ENCODE data around the gene SCN4A.
"Not testable (repeated sequence)": the region's sequence is repeated elsewhere in the genome, so short reads cannot be mapped to it uniquely, and the experiment has no call there.

SCN4A gene

DNA sequence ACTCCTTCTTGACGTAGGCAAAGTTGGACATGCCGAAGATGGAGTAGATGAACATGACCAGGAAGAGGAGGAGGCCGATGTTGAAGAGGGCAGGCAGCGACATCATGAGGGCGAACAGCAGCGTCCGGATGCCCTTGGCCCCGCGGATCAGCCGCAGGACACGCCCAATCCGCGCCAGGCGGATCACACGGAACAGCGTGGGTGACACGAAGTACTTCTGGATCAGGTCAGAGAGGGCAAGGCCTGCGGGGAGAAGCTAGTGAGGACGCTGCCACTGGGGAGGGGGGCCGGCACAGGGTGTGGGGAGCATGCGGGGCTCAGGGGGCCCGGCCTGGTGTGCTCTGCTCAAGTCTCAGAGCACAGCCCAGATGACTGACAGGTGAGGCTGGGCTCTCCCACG lies 31.0 kb downstream of the SCN4A start:
- DNase-seq, result no peak

GRCh38 chr17:63941162-63941561 lies 31.6 kb downstream of the SCN4A start:
- no peak for DNase-seq
- intact Hi-C loops (cut with DNase I), result no loop called here

More for the DNA sequence above, 31.0 kb downstream of the SCN4A start:
- intact Hi-C loops (cut with DNase I), result no loop called here

GRCh38 chr17:63940584-63940983 lies 32.1 kb downstream of the SCN4A start:
- DNase-seq, result no peak
- intact Hi-C loops (cut with DNase I), result no loop called here

GRCh38 chr17:63939884-63940283 lies 32.8 kb downstream of the SCN4A start:
- intact Hi-C loops (cut with DNase I), result no loop called here

DNA sequence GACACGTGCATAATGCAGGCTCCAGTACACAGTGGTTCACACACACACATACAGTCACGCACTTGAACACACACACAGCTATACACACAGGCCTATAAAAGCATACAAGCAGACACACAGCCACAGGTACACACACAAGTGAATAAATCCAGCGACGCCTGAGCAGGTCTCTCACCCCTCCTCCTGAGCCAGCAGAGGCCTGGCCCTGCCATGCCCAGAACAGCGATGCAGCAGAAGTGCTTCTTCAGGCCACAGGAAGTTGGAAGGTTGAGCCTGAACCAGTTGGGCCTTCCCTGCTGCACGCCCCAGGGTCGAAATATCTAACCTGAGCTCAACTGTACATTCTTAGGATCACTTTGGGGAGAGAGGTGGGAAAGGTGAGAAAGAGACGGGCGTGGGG lies 33.3 kb downstream of the SCN4A start:
- DNase-seq, result no peak
- intact Hi-C loops (cut with DNase I), result no loop called here

More at GRCh38 chr17:63939884-63940283, 32.8 kb downstream of the SCN4A start:
- no peak for DNase-seq

DNA sequence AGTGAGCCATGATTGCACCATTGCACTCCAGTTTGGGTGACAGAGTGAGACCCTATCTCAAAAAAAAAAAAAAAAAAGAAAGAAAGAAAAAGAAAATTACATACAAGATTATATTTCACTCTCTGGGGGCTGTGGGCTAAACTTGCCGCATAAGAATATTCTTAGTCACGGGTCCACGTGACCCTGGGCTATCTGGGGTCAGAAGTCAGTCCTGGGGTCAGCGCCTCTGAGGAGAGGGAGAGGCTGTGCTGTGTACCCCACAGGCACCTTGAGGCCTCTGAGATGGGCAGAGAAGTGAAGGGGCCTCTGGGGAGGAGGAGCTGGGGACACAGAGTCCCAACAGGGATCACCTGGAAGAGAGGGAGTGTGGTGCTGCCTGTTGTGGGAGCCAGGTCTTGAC lies 34.8 kb downstream of the SCN4A start:
- DNase-seq, result no peak
- intact Hi-C loops (cut with DNase I), result no loop called here

DNA sequence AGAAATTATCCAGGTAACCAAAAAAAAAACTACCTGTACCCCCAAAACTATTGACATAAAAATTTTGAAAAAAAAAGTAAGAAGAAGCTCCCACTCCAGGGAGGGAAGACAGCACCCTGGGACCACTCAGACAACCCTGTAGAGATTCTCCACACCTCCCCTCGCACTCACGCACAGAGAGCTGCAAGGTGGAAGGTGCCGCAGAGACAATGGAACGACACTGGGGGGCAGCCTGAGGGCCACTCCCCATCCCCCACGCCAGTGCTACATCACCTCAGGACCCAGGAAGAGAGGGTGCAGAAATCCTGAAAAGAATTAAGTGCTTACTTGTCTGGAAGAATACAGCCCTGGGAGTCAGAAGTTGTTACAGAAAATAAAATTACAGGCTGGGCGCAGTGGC lies 35.4 kb downstream of the SCN4A start:
- intact Hi-C loops (cut with DNase I), result no loop called here

GRCh38 chr17:63934183-63935112 lies 38.3 kb downstream of the SCN4A start:
- DNase-seq, result no peak
- intact Hi-C loops (cut with DNase I), result no loop called here

More for the DNA sequence above, 35.4 kb downstream of the SCN4A start:
- no peak for DNase-seq

DNA sequence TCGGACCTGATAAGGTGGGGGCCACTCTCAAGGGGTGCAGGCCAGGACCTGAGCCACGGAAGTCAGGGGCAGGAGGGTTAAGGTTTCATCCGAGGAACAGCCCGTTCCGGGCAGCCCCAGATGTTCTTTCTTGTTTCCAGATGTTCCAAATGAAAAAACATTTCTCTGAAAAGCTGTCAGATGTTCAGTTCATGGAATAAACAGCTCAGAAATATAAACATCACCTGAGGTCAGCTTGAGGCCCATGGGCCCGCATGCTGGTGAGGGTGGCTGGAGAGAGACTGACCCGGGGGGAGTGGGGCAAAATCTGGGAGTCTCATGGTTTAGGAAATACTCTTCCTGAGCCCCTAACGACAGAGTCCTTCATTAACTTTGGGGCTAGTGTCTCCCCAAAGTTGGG lies 39.1 kb downstream of the SCN4A start:
- intact Hi-C loops (cut with DNase I), result no loop called here
- DNase-seq, result no peak

- no peak for DNase-seq
- intact Hi-C loops (cut with DNase I), result no loop called here
These were observed 40.0 kb downstream of the SCN4A start for GRCh38 chr17:63932721-63933120.

GRCh38 chr17:63931981-63932561 lies 40.6 kb downstream of the SCN4A start, which contains the start of gene CD79B:
TSS of gene CD79B (minus strand) at chr17:63932331. CDS start at chr17:63932261, 70 bp downstream.
- no peak for DNase-seq
- intact Hi-C loops (cut with DNase I), result no loop called here

DNA sequence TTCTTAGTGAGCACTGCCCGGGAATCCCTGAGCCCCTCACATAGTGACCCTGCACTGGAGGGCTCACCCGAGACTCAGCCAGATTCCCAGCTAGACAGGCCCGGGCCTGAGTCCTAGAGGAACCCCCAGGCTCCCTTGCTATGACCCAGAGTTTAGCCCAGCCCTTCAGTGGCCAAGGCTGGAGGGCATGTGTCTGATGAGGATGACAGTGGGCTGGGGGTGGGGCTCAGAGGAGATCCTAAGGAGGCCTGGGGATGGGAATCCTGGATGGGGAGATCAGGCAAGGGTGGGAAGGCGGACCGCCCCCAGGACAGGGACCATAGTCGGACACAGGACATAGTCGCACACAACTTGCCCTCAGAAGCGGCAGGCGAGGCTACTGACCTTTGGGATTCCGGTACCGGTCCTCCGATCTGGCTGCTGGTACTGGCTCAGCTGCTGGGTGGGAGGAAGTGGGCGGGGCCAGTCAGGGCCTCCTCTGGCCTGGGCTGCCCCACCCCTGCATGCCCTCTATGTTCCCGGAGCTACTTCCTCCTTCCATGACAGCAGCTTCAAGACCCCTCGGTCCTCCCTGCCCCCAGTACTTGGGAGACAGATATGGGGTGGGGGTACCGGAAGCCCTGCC lies 41.7 kb downstream of the SCN4A start:
- peak in 2 of 10 donors; percentile 52 to 55 for DNase-seq
- intact Hi-C loops (cut with DNase I), result no loop called here

DNA sequence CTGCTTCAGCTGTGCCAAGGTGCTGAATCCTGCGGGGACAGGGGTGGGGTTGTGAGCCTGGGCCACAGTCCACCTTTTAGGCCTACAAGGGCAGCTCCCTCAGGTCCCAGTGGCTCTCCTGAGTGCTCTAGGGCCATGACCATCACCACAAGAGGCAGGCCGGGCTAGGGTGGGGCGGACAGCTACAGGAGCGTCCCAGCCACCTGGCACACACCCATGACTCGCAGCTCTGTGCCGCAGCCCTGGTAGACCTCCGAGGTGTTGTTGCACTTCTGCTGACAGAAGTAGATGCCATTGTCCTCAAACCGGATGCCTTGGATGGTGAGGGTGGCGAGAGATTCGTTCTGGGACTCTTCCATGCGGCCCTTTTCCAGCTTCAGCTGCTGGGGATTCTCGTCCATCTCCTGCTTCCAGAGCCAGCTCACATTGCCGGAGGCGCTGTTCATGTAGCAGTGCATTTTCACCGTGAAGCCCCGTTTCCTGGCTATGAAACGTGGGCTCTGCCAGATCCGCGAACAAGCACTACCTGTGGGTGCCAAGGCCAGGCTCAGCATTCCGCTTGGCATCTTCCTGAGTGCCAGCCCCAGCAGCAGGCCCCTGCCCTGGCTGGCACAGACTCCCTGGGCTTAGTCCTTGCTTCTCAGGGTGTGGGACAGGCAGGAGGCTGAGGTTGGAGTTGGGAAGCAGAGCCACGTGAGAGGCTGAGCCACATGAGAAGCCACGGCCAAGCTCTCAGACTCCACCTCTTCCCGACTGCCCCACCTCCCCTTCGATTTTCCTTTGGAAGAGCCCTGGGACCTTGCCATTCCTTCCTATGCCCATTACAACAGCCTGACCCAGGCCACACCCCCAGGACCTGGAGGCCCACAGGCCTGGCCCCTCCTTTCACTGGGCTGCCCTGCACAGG lies 42.6 kb downstream of the SCN4A start:
- intact Hi-C loops (cut with DNase I), result no loop called here
- peak in 1 of 10 donors; percentile 66 for DNase-seq

GRCh38 chr17:63928966-63929695 lies 43.6 kb downstream of the SCN4A start:
- intact Hi-C loops (cut with DNase I), result no loop called here
- peak in 2 of 10 donors; percentile 51 to 57 for DNase-seq

DNA sequence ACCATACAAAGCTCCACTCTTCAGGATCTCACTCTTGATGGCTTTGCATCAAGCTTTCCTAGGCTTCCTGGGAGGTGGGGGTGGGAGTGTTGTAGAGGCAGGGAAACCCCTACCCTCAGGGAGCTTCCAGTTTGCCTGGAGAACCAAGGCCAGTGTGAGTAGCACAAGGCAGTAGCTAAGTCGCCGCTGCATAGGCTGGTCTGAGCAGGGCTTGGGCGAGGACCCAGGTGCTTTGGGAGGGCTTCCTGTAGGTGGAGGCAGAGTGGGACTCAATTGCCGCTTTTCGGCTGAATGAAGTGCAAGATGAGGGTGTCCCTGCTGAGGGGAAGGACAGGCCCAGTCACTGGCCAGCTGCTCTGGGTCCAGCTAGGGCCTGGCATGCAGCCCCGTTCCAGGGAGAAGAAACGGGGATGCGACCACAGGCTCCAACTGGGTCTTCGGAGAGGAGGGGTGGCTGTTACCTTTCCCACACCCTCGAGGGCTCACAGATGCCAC lies 44.5 kb downstream of the SCN4A start:
- intact Hi-C loops (cut with DNase I), result no loop called here
- peak in 1 of 10 donors; percentile 67 for DNase-seq

DNA sequence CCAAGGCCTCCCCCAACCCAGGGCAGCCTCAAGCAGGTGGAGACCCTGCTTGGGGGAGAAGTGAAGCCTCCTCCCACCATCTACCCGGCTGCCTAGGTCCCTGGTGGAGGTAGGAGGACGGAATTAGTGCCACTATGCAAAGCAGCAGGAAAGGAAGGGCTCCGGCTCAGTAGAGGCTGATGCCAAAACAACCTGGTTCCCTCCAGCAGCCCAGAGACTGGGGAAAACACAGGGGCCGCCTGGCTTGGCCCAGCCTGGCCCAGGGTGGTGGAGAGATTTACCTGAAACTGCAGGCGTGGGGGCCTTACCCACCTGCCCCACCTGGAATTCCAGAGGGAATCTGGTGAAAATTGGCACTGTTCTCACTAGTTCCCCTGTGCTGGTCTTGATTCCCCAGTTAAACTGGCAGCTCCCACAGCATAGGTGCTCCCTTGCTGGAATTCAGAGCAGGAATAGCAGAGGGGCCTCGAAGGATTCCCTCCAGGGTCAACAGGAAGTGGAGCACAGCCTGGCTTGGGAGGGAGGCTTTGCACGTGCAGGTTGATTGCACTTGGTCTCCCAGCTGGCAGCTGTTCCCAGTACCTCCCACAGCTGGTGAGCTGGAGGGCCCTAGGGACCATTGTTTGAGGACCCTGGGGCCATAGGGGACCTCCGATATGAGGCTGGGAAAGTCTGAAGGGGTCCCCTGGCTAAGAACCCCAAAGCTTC lies 45.1 kb downstream of the SCN4A start:
- intact Hi-C loops (cut with DNase I), result no loop called here
- DNase-seq, result peak in 3 of 10 donors; percentile 39 to 72 (median 57)

GRCh38 chr17:63926164-63926563 lies 46.6 kb downstream of the SCN4A start:
- intact Hi-C loops (cut with DNase I), result no loop called here
- DNase-seq, result no peak

- DNase-seq, result peak in 2 of 10 donors; percentile 29 to 43
- intact Hi-C loops (cut with DNase I), result no loop called here
These were observed 47.1 kb downstream of the SCN4A start for GRCh38 chr17:63925615-63926014.

- intact Hi-C loops (cut with DNase I), result not testable (repeated sequence)
- peak in 2 of 10 donors; percentile 3 to 42 for DNase-seq
These were observed 50.3 kb downstream of the SCN4A start for GRCh38 chr17:63922402-63922801.
